Skeletal muscle tissue (tissue), 4 donors: ENCODE data around the gene PNLIP. TPM values are rescaled to one million over a fixed set of nuclear protein-coding genes. Genes with fewer than 3 reads are reported as not detected.

Experiments
- H3K27ac ChIP-seq: one replicate; pipeline ENCODE4 v1.7.0; 2013; ENCODE audit warnings: mild to moderate bottlenecking, low read depth, low read length, inconsistent platforms
- H3K27me3 ChIP-seq, 3 donors: one replicate each; pipeline ENCODE4 v1.7.0; 2013; ENCODE audit warnings: low read length in 3 of 3; ENCODE audit not compliant: control insufficient read depth in 3 of 3, insufficient read depth in 3 of 3
- H3K36me3 ChIP-seq, 3 donors: one replicate each; pipeline ENCODE4 v1.7.0; 2013; ENCODE audit warnings: low read length in 3 of 3; ENCODE audit not compliant: control insufficient read depth in 3 of 3, insufficient read depth in 3 of 3
- H3K4me1 ChIP-seq, 3 donors: one replicate each; pipeline ENCODE4 v1.7.0; 2013; ENCODE audit warnings: low read length in 3 of 3, mild to moderate bottlenecking in 3 of 3; ENCODE audit not compliant: control insufficient read depth in 3 of 3, insufficient read depth in 3 of 3
- H3K4me3 ChIP-seq, 3 donors: one replicate each; pipeline ENCODE4 v1.7.0; 2013; ENCODE audit warnings: low read length in 3 of 3
- H3K9ac ChIP-seq, 3 donors: one replicate each; pipeline ENCODE4 v1.7.0; 2013; ENCODE audit warnings: low read length in 3 of 3, mild to moderate bottlenecking in 3 of 3, moderate library complexity in 2 of 3, low read depth in 1 of 3
- H3K9me3 ChIP-seq, 3 donors: one replicate each; pipeline ENCODE4 v1.7.0; 2013; ENCODE audit warnings: low read length in 3 of 3; ENCODE audit not compliant: control insufficient read depth in 3 of 3
- total RNA-seq: library from RNA; depleted of rRNA; stranded (reverse); fragments of >200 nt; gene quantifications from one replicate; pipeline ENCODE4 v1.2.3, GENCODE V29; 2014
- donor health status: Osteomylitis.

Gene PNLIP
- 1.0 TPM for total RNA-seq

DNA sequence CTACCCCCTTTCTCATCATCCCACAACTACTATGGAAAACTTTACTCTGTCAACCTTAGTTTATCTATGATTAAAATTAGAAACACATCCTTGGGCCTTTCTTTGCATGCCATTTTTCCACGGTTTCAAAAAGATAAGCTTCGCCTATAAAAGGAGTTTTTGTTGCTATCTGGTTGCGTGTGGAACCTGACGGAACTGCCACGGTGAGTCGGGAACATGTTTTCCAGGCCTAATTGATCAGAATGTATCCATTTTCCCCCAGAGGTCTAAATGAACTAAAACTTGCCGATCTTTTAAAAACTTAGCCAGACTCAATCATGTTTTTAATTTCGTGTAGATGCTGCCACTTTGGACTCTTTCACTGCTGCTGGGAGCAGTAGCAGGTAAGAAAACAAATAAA lies at the start of gene PNLIP:
Gene PNLIP, plus strand, starts transcription at position 176 of the 400 bp plus-strand sequence. Its CDS starts 162 bp downstream, at position 338.
- Histone ChIP-seq H3K9ac (no peak within 1 kb of the TSS), H3K4me3 (no peak within 1 kb of the TSS), H3K9me3 (no peaks in the 10 kb centered on the region), H3K27ac (no peak within 1 kb of the TSS), H3K27me3 (no peaks in the 10 kb centered on the region), H3K36me3 (no peaks in the 10 kb centered on the region), H3K4me1 (no peaks in the 10 kb centered on the region)

DNA sequence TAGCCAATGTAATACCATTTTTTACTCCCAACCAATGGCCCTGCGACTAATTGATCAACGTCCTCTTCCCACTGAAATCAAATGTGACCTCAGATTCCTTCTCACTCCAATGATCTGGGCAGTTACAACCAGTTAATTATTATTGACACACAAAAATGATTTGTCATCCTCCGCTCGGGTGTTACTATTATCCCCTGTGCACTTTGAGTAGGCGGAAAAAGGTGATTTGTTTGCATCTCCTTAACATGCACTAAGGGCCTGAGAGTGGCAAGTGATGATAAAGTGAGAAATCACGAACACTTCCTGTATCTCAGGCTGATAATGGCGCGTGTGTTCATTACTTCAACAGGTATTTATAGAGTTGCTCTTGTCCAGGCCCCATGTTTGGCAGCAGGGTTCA lies 40.9 kb upstream of the PNLIP start:
- H3K9me3 ChIP-seq = no peaks in the 10 kb centered on the region
- no peaks in the 10 kb centered on the region for H3K27me3 ChIP-seq
- H3K4me3 ChIP-seq = no peak overlapping the region
- H3K4me1 ChIP-seq = no peaks in the 10 kb centered on the region
- no peak overlapping the region for H3K9ac ChIP-seq
- no peak overlapping the region for H3K27ac ChIP-seq
- H3K36me3 ChIP-seq = no peaks in the 10 kb centered on the region

DNA sequence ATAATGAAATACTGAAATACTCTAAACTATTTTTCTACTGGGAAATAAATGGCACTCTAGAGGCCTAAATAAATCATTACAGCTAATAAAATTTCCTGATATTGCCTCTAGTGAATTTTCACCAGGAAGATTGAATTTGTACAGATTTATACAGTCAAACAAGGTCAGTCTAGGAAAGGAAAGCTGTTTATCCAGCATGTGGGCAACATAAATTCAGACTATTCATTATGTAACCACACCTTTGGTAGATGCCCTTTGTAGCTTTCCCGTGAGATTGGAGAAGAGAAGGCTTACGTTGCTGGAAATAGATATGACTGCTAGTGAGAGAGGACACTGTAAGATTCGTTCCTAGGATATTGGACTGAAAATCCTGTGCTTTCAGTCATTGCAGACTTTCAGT lies 35.2 kb upstream of the PNLIP start:
- Histone ChIP-seq H3K27me3 (no peaks in the 10 kb centered on the region), H3K27ac (no peak overlapping the region), H3K36me3 (no peaks in the 10 kb centered on the region), H3K9ac (no peak overlapping the region), H3K9me3 (no peaks in the 10 kb centered on the region), H3K4me1 (no peaks in the 10 kb centered on the region), H3K4me3 (no peak overlapping the region)

DNA sequence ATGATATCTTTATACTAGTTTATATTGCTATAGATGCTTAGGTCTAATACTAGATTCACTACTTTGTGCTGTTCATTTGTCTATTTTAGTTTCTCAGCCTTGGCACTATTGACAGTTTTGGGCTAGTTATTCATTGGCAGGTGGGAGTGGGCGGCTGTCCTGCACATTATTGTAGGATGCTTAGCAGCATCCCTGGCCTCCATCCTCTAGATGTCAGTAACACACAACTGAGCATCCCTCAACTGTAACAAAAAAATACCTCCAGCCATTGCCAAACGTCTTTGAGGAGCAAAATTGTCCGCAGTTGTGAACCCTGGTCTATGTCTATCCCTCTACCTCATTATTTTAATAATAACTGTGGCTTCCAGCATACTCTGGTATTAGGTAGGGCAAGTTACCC lies 34.4 kb upstream of the PNLIP start:
- Histone ChIP-seq H3K27ac (no peak overlapping the region), H3K9me3 (no peaks in the 10 kb centered on the region), H3K36me3 (no peaks in the 10 kb centered on the region), H3K4me1 (no peaks in the 10 kb centered on the region), H3K27me3 (no peaks in the 10 kb centered on the region), H3K4me3 (no peak overlapping the region), H3K9ac (no peak overlapping the region)

DNA sequence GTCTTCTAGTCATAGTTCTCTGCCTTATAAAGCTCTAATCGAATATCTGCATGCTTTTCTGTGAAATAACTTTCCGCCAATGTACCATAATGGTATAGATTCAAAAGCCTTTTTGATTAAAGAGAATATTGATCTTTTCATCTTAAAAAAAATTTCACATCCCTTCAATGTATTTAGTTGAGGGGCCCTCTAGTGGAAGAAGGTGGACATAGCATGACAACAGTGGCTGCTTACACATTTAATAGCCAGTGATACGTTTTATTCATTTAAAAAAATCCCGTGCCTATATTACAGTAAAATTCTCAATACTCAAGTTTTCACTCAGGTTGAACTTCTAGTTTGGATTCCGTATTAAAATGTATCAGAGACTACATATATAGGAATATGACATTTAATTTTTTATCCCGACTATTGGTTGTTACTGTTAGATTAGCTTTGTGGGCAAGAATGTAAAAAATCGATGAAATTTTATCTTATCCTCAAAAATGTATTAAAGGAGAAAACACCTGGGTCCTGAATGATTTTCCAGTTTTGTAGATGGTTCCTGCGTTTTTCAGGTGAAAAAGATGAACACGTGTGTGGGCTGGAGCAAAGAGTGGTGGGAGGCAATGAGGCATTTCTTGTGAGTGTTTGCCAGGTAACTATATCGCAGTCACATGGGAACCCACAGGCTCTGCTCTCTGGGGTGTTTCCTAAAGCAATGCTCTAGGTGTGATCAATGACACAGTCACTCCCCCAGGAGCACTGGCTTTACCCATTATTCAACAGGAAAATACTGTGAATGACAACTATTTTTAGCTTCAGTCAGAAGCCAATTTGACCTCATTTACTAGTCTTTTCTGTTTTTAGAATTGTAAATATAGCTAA lies 24.1 kb upstream of the PNLIP start:
- Histone ChIP-seq H3K4me3 (no peak overlapping the region), H3K9ac (no peak overlapping the region), H3K27me3 (no peaks in the 10 kb centered on the region), H3K36me3 (no peaks in the 10 kb centered on the region), H3K4me1 (no peaks in the 10 kb centered on the region), H3K9me3 (no peaks in the 10 kb centered on the region), H3K27ac (no peak overlapping the region)

DNA sequence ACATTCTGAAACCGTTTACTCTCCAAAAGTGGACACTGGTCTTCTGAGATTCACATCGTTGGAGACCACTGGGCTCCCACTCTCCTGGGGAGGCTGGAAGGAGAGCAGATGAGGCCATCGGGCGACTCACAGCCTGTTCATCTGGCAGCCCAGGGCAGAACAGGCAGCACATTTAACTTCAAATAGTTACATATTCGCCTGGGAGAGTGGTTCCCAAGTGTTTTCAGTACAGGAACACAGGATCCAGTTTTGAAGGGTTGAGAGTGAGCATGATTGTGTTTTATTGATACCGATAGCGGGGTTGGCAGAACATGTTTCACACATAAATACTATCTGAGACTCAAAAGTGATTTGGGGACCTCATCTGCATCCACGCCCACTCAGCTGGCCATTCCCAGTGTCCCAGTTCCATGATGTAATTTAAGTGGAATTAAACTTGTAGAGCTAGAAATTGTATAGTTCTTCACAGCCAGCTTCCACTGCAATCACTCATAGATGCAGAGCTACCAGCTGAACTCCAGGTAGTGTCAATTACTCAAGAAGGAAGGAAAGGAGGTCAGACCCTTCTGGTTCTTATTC lies 22.8 kb upstream of the PNLIP start:
- Histone ChIP-seq H3K27me3 (no peaks in the 10 kb centered on the region), H3K9ac (no peak overlapping the region), H3K4me1 (no peaks in the 10 kb centered on the region), H3K9me3 (no peaks in the 10 kb centered on the region), H3K4me3 (no peak overlapping the region), H3K27ac (no peak overlapping the region), H3K36me3 (no peaks in the 10 kb centered on the region)

DNA sequence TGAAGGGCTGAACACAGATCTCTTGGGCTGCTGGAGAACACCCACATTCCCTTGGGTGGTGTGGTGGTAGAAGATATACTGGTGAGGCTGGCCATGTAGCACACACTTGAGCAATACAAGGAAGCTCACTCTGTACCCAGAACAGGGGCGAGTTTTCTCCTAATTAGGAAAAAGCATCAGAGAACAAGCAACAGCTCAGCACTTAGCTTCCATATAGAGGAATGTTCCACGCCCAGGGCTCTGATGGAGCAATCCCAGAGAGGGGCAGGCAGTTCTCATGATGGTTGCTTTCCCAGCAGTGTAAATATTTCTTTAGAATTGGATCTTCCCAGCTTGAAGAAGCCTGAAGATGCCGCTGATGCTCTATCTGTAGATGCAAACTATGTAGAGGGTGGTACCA lies 21.0 kb upstream of the PNLIP start:
- no peaks in the 10 kb centered on the region for H3K9me3 ChIP-seq
- H3K36me3 ChIP-seq = no peaks in the 10 kb centered on the region

DNA sequence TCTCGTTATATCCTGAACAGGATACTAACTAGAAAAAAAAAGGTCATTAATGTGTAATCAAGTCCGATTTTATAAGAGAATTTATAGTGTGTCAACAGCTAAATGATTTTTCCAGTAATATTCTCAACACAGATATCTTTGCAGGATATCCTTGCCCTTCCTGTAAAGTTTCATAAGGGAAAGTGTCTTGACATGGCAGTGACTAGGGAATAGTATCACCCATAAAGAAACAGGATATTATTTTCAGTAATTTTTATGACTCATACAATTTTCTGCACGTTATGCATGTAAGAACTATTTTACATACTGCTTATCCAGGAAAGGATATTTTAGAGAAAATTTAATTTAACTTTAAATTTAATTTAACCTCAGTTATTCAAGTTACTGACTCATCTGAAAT lies 19.5 kb upstream of the PNLIP start:
- no peak overlapping the region for H3K9ac ChIP-seq
- H3K27me3 ChIP-seq = no peaks in the 10 kb centered on the region
- no peaks in the 10 kb centered on the region for H3K36me3 ChIP-seq
- H3K4me1 ChIP-seq = no peaks in the 10 kb centered on the region
- no peak overlapping the region for H3K4me3 ChIP-seq
- H3K9me3 ChIP-seq = no peaks in the 10 kb centered on the region
- no peak overlapping the region for H3K27ac ChIP-seq

More for the DNA sequence above, 21.0 kb upstream of the PNLIP start:
- Histone ChIP-seq H3K9ac (no peak overlapping the region), H3K27me3 (no peaks in the 10 kb centered on the region), H3K4me1 (no peaks in the 10 kb centered on the region), H3K4me3 (no peak overlapping the region), H3K27ac (no peak overlapping the region)

DNA sequence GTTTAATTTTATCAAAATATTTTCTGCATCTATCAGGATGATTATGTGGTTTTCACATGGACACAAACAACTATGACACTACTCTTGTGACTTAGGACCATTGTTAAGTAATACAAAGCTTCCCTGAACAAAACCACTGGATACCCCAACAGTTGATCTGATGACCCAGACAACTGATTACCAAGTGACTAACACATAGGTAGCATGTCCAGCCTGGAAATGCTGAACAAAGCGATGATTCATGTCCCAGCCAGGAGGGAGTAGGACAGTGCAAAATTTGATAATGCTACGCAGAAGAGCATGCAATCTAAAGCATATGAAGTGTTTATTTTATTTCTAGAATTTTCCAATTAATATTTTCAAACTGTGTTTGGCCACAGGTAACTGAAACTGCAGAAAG lies 8.9 kb upstream of the PNLIP start:
- no peak overlapping the region for H3K27ac ChIP-seq
- H3K4me3 ChIP-seq = no peak overlapping the region
- no peak overlapping the region for H3K9ac ChIP-seq
- no peaks in the 10 kb centered on the region for H3K4me1 ChIP-seq
- H3K9me3 ChIP-seq = no peaks in the 10 kb centered on the region
- H3K36me3 ChIP-seq = no peaks in the 10 kb centered on the region
- no peaks in the 10 kb centered on the region for H3K27me3 ChIP-seq

DNA sequence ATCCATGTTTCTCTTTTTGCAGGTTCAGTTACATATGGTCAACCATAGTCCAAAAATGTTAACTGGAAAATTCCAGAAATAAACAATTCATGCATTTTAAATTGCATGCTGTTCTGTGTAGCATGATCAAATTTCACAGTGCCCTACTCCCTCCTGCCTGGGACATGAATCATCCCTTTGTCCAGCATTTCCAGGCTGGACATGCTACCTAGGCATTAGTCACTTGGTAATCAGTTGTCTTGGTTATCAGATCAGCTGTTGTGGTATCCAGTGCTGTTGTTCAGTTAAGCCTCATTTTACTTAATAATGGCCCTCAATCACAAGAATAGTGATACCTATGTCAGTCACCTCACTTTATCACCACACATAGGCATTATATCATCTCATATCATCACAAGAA lies 7.3 kb upstream of the PNLIP start:
- Histone ChIP-seq H3K4me1 (no peaks in the 10 kb centered on the region), H3K36me3 (no peaks in the 10 kb centered on the region)

More for the DNA sequence above, 7.3 kb upstream of the PNLIP start:
- Histone ChIP-seq H3K27me3 (no peaks in the 10 kb centered on the region), H3K27ac (no peak overlapping the region), H3K4me3 (no peak overlapping the region), H3K9me3 (no peaks in the 10 kb centered on the region), H3K9ac (no peak overlapping the region)
